ENCODE measurements around the gene VIPR2.
"Not testable (repeated sequence)": the region's sequence is repeated elsewhere in the genome, so short reads cannot be mapped to it uniquely, and the experiment has no call there.

- not testable (repeated sequence) for TF ChIP-seq CTCF, POLR2A (IDR thresholded peaks at IDR 0.05)
These were observed 19.1 kb upstream of the VIPR2 start for GRCh38 chr7:159163703-159164301.
